HepG2 (cell line): ENCODE data around the gene MSI2. TPM values are rescaled to one million over a fixed set of nuclear protein-coding genes. Genes with fewer than 3 reads are reported as not detected.

Experiments
- ATAC-seq: fragments of 200-7000 bp; cut with Tn5 transposase; 3 replicates; pipeline ENCODE4 v1.9.1; 2020; ENCODE audit warnings: mild to moderate bottlenecking, moderate library complexity
- BruUV-seq: library from RNA; stranded (reverse); fragments of 400-500 nt; replicated peaks from 2 replicates; lab custom pipeline; 2021; lab: Mats Ljungman, UMichigan
- CTCF ChIA-PET: fragments of 300-600 bp; formaldehyde crosslinking; extraction: SDS; loops from one replicate; lab custom pipeline; 2021; ENCODE audit warnings: low total read pairs, inconsistent platforms, low intra/inter-chr PET ratio; lab: Yijun Ruan, JAX
- POLR2A ChIA-PET: fragments of 350-600 bp; sonication (Branson Sonifier 250); formaldehyde crosslinking; loops from one replicate; lab custom pipeline; 2020; ENCODE audit warnings: antibody characterized with exemption, inconsistent platforms; lab: Yijun Ruan, JAX
- DNase-seq: peaks from one replicate; pipeline ENCODE4 v3.0.0-alpha.2; 2015; ENCODE audit warnings: low spot score
- FAIRE-seq: peaks from 3 replicates; lab custom pipeline; 2011; peaks lifted over from hg19 to GRCh38; lab: Jason Lieb, UNC
- H2AFZ ChIP-seq: one replicate; pipeline ENCODE4 v1.6.1; 2011; ENCODE audit warnings: low read length, inconsistent platforms
- H3K27ac ChIP-seq: fragments of 300-600 bp; 3 replicates; pipeline ENCODE4 v1.8.0; 2011; ENCODE audit warnings: mixed run types, mild to moderate bottlenecking, mixed read lengths, low read length, inconsistent platforms; ENCODE audit not compliant: insufficient read depth; ENCODE audit errors: extremely low read length
- H3K27me3 ChIP-seq, 2 experiments: fragments of 200-600 bp in 1 of 2; 2 replicates in 1 of 2; 3 replicates in 1 of 2; pipeline versions ENCODE4 v1.6.0 to v1.8.0; 2011; ENCODE audit warnings: low read length in 2 of 2, mild to moderate bottlenecking in 2 of 2, moderate library complexity in 2 of 2, inconsistent platforms in 1 of 2; ENCODE audit not compliant: insufficient read depth in 2 of 2, control insufficient read depth in 1 of 2
- H3K36me3 ChIP-seq, 2 experiments: fragments of 200-600 bp in 1 of 2; replicated peaks in 1 of 2; 2 replicates in 1 of 2; 3 replicates in 1 of 2; pipeline versions ENCODE4 v1.5.1 to v1.8.0; 2011; ENCODE audit warnings: low read length in 2 of 2, inconsistent platforms in 1 of 2; ENCODE audit not compliant: insufficient read depth in 2 of 2, control insufficient read depth in 1 of 2
- H3K4me1 ChIP-seq: 2 replicates; pipeline ENCODE4 v1.5.1; 2012; ENCODE audit warnings: low read length, inconsistent platforms; ENCODE audit not compliant: insufficient read depth
- H3K4me2 ChIP-seq: 2 replicates; pipeline ENCODE4 v1.6.0; 2011; ENCODE audit warnings: low read depth, low read length, inconsistent platforms
- H3K4me3 ChIP-seq, 3 experiments: fragments of 200-600 bp in 1 of 3; sonication (generic), shearing (Covaris generic) in 1 of 3; replicated peaks in 1 of 3; 2 replicates each; pipeline ENCODE4 v1.5.1; 2011 to 2016; ENCODE audit warnings: low read length in 3 of 3, inconsistent platforms in 2 of 3, low read depth in 2 of 3, mild to moderate bottlenecking in 2 of 3, control low read depth in 1 of 3, mixed read lengths in 1 of 3; ENCODE audit not compliant: insufficient read depth in 1 of 3
- H3K79me2 ChIP-seq: one replicate; pipeline ENCODE4 v1.6.1; 2011; ENCODE audit warnings: low read length, inconsistent platforms; ENCODE audit not compliant: insufficient read depth
- H3K9ac ChIP-seq: 2 replicates; pipeline ENCODE4 v1.6.0; 2011; ENCODE audit warnings: mild to moderate bottlenecking, low read depth, low read length, inconsistent platforms; ENCODE audit not compliant: insufficient read depth
- H3K9me3 ChIP-seq: 2 replicates; pipeline ENCODE4 v1.5.1; 2012; ENCODE audit warnings: mild to moderate bottlenecking, low read length
- H4K20me1 ChIP-seq: 2 replicates; pipeline ENCODE4 v1.6.0; 2011; ENCODE audit warnings: inconsistent platforms, mild to moderate bottlenecking, low read length, moderate library complexity; ENCODE audit not compliant: insufficient read depth
- CCDC6 ChIP-seq: sonication (generic); formaldehyde crosslinking; IDR thresholded peaks from 2 replicates; pipeline ENCODE4 v1.8.1; 2022; ENCODE audit warnings: mild to moderate bottlenecking, missing genetic modification reagents, moderate library complexity
- FOXA3 ChIP-seq: IDR thresholded peaks from 2 replicates; pipeline ENCODE4 v1.6.1; 2016; ENCODE audit warnings: missing genetic modification reagents, missing compliant biosample characterization
- KDM1A ChIP-seq: IDR thresholded peaks from 2 replicates; pipeline ENCODE4 v1.6.1; 2016; ENCODE audit warnings: missing compliant biosample characterization
- MTERF4 ChIP-seq: sonication (generic); formaldehyde crosslinking; IDR thresholded peaks from 2 replicates; pipeline ENCODE4 v1.8.0; 2023; ENCODE audit warnings: mild to moderate bottlenecking, missing genetic modification reagents
- MTF1 ChIP-seq: sonication (generic); formaldehyde crosslinking; IDR thresholded peaks from 2 replicates; pipeline ENCODE4 v1.5.0; 2020; ENCODE audit warnings: missing genetic modification reagents
- MYC ChIP-seq: sonication (generic); formaldehyde crosslinking; IDR thresholded peaks from 2 replicates; pipeline ENCODE4 v1.9.0; 2021; ENCODE audit warnings: missing genetic modification reagents, borderline replicate concordance
- POLR2AphosphoS5 ChIP-seq: IDR thresholded peaks from 2 replicates; pipeline ENCODE4 v1.6.1; 2012; ENCODE audit warnings: low read depth, low read length
- PRPF4 ChIP-seq: fragments of 200-400 bp; formaldehyde crosslinking; IDR thresholded peaks from 2 replicates; pipeline ENCODE4 v1.6.1; 2016; ENCODE audit warnings: low read length, low read depth; ENCODE audit not compliant: poor library complexity, severe bottlenecking
- ZBTB42 ChIP-seq: sonication (generic); formaldehyde crosslinking; IDR thresholded peaks from 2 replicates; pipeline ENCODE4 v1.5.0; 2020; ENCODE audit warnings: mild to moderate bottlenecking, missing genetic modification reagents
- ZBTB7A ChIP-seq: sonication (generic); formaldehyde crosslinking; IDR thresholded peaks from 2 replicates; pipeline ENCODE4 v1.8.0; 2022; ENCODE audit warnings: mild to moderate bottlenecking, missing genetic modification reagents
- ZFP36L2 ChIP-seq: sonication (generic); formaldehyde crosslinking; IDR thresholded peaks from 2 replicates; pipeline ENCODE4 v1.4.0; 2020; ENCODE audit warnings: missing genetic modification reagents
- ZNF563 ChIP-seq: sonication (generic); formaldehyde crosslinking; IDR thresholded peaks from 2 replicates; pipeline ENCODE4 v1.8.0; 2022; ENCODE audit warnings: mild to moderate bottlenecking, moderate library complexity, missing genetic modification reagents
- ZNF841 ChIP-seq: sonication (generic); formaldehyde crosslinking; IDR thresholded peaks from 2 replicates; pipeline ENCODE4 v1.8.1; 2023; ENCODE audit warnings: missing genetic modification reagents, borderline replicate concordance
- ZSCAN31 ChIP-seq: sonication (generic); formaldehyde crosslinking; IDR thresholded peaks from 2 replicates; pipeline ENCODE4 v1.5.0; 2020; ENCODE audit warnings: low read depth, mild to moderate bottlenecking, missing genetic modification reagents
- WGBS: methylation state at CpG from one replicate; pipeline ENCODE4 v1.1.6; 2017; ENCODE audit warnings: low lambda C conversion rate; 5-methylcytosine and 5-hydroxymethylcytosine counted together
- in situ Hi-C: cut with HindIII; loops from 2 replicates; pipeline ENCODE4 v1.10.0; 2017; ENCODE audit warnings: low pct_unique_long_range_greater_than_20kb; ENCODE audit not compliant: extremely low pct_ligation_motif_present
- intact Hi-C: fragments of 100-400 bp; cut with micrococcal nuclease; formaldehyde crosslinking; loops from one replicate; pipeline ENCODE4 v1.10.0; 2022; ENCODE audit not compliant: unreplicated experiment
- polyA plus RNA-seq, 8 experiments: library from polyadenylated mRNA; depleted of rRNA in 3 of 8; stranded (reverse) in 7 of 8; unstranded in 1 of 8; fragments of >200 nt; fragmentation: Illumina TruSeq in 4 of 8; extraction: Trizol in 4 of 8; gene quantifications; 2 replicates each; pipeline versions ENCODE4 v1.2.1 to v1.2.3, GENCODE V29; 2011 to 2016; ENCODE audit warnings: low read depth in 4 of 8, missing spikeins in 1 of 8, mixed read lengths in 1 of 8; ENCODE audit not compliant: insufficient read depth in 1 of 8
- total RNA-seq, 5 experiments: library from RNA; depleted of rRNA; stranded (reverse); fragments of >200 nt; fragmentation: Illumina TruSeq; extraction: Trizol; gene quantifications; 2 replicates each; pipeline ENCODE4 v1.2.3, GENCODE V29; 2016; ENCODE audit warnings: low read depth in 1 of 5
- TF ChIP-seq, protein P1 (sequence below): sonication (generic); formaldehyde crosslinking; conservative IDR thresholded peaks from 2 replicates; pipeline ENCODE4 v1.4.0; 2020; ENCODE audit warnings: mild to moderate bottlenecking, missing genetic modification reagents, moderate library complexity
- TF ChIP-seq, protein P2 (sequence below): IDR thresholded peaks from 2 replicates; pipeline ENCODE4 v1.4.0; 2020; ENCODE audit warnings: mild to moderate bottlenecking, missing genetic modification reagents

Gene MSI2
- total and polyA plus RNA-seq, 2 of the 13 experiments (the other 11 are each of a cell fraction or from before 2014, with no cell fraction given), result 77.5 to 78.4 TPM

DNA sequence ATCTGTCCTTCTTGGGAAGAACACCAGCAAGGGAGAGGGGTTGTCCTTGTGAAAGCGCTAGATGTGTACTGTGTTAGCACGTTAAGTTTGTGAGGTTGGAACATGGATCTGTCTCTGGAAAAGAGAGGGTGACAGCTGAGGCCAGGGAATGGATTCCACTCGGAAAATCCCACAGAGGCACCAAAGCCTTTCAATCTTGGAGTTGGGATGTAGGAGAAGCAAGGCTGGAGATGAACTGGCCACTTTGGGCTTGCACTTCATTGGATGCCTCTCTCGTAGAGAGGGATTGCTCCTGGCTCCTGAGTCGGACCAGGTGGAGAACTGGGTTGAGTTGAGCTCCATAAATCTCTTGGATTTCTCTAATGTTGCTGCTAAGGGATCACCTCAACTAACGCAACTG, 421.5 kb downstream of the MSI2 start:
- WGBS, result 98% methylated on average over 6 of the region's 6 CpGs
- intact Hi-C loops, result loop anchor here (10.0 kb wide), 1 partner anchor 67 kb away; the partner anchor contains the start of gene CCDC182
- DNase-seq, result no peak
- peaks cover 30 to 57% of the 10 kb centered on the region in 2 experiments for H3K36me3 ChIP-seq
- no peak overlapping the region for H3K4me2 ChIP-seq
- POLR2A ChIA-PET, result no interaction called here
- H3K27ac ChIP-seq, result no peak overlapping the region
- ATAC-seq, result no peak
- no peak overlapping the region for H3K4me3 ChIP-seq
- in situ Hi-C loops, result no loop called here
- no peaks in the 10 kb centered on the region for H3K27me3 ChIP-seq
- CTCF ChIA-PET, result no interaction called here
- H3K9ac ChIP-seq, result no peak overlapping the region
- no peaks in the 10 kb centered on the region for H3K4me1 ChIP-seq
- no peak for FAIRE-seq
- no TSS peak for BruUV-seq
- no peak overlapping the region for H2AFZ ChIP-seq
- H3K9me3 ChIP-seq, result no peaks in the 10 kb centered on the region
- no peaks in the 10 kb centered on the region for H3K79me2 ChIP-seq
- H4K20me1 ChIP-seq, result no peaks in the 10 kb centered on the region
- TF ChIP-seq MTF1 (no peak), MYC (CRISPR knock-in tag) (no peak), PRPF4 (no peak), ZBTB7A (CRISPR knock-in tag) (no peak), CCDC6 (CRISPR knock-in tag) (no peak), ZBTB42 (CRISPR knock-in tag) (no peak), ZFP36L2 (no peak), ZSCAN31 (CRISPR knock-in tag) (no peak), POLR2AphosphoS5 (no peak), KDM1A (no peak), ZNF841 (no peak), ZNF563 (CRISPR knock-in tag) (no peak), MTERF4 (CRISPR knock-in tag) (no peak), FOXA3 (no peak)
- TF ChIP-seq, protein P1, sequence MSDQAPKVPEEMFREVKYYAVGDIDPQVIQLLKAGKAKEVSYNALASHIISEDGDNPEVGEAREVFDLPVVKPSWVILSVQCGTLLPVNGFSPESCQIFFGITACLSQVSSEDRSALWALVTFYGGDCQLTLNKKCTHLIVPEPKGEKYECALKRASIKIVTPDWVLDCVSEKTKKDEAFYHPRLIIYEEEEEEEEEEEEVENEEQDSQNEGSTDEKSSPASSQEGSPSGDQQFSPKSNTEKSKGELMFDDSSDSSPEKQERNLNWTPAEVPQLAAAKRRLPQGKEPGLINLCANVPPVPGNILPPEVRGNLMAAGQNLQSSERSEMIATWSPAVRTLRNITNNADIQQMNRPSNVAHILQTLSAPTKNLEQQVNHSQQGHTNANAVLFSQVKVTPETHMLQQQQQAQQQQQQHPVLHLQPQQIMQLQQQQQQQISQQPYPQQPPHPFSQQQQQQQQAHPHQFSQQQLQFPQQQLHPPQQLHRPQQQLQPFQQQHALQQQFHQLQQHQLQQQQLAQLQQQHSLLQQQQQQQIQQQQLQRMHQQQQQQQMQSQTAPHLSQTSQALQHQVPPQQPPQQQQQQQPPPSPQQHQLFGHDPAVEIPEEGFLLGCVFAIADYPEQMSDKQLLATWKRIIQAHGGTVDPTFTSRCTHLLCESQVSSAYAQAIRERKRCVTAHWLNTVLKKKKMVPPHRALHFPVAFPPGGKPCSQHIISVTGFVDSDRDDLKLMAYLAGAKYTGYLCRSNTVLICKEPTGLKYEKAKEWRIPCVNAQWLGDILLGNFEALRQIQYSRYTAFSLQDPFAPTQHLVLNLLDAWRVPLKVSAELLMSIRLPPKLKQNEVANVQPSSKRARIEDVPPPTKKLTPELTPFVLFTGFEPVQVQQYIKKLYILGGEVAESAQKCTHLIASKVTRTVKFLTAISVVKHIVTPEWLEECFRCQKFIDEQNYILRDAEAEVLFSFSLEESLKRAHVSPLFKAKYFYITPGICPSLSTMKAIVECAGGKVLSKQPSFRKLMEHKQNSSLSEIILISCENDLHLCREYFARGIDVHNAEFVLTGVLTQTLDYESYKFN (CRISPR knock-in tag), result no peak
- TF ChIP-seq, protein P2, sequence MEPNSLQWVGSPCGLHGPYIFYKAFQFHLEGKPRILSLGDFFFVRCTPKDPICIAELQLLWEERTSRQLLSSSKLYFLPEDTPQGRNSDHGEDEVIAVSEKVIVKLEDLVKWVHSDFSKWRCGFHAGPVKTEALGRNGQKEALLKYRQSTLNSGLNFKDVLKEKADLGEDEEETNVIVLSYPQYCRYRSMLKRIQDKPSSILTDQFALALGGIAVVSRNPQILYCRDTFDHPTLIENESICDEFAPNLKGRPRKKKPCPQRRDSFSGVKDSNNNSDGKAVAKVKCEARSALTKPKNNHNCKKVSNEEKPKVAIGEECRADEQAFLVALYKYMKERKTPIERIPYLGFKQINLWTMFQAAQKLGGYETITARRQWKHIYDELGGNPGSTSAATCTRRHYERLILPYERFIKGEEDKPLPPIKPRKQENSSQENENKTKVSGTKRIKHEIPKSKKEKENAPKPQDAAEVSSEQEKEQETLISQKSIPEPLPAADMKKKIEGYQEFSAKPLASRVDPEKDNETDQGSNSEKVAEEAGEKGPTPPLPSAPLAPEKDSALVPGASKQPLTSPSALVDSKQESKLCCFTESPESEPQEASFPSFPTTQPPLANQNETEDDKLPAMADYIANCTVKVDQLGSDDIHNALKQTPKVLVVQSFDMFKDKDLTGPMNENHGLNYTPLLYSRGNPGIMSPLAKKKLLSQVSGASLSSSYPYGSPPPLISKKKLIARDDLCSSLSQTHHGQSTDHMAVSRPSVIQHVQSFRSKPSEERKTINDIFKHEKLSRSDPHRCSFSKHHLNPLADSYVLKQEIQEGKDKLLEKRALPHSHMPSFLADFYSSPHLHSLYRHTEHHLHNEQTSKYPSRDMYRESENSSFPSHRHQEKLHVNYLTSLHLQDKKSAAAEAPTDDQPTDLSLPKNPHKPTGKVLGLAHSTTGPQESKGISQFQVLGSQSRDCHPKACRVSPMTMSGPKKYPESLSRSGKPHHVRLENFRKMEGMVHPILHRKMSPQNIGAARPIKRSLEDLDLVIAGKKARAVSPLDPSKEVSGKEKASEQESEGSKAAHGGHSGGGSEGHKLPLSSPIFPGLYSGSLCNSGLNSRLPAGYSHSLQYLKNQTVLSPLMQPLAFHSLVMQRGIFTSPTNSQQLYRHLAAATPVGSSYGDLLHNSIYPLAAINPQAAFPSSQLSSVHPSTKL, result no peak
